ENCODE results near the gene RASGRP3.

The RASGRP3 gene

DNA sequence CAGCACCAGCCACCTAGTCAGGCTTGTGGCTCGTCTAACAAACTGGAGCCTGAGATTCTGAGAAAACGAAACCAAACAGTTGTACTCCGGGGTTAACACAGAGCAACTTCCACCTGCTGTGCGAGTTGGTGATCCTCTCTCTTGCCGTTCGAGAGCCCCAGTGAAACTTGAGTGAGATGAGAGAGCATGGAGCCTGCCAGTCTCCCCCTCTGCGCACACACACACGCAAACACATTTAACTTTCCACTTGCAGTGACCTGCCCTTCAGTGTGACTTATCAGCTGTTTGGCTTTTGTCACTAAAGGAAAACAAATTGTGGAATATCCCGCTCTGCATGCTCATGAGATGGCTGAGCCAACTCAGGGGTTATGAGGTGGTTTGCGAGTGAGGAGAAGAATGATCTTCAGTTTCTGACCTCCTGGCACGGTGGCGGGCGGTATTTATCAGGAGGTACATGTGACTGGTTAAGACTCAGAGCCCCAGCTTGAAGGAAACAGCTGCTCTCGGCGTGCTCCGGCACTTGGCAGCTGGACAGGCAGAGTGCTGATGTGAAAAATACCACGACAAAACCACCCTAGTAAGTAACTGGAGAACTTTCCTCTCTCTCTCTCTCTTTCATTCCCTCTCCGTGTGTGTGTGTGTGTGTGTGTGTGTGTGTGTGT is at the start of gene RASGRP3:
RASGRP3 (plus strand) TSS at position 519 of the 662 bp plus-strand sequence. CDS start 38,488 bp downstream, outside the sequence.
- TF ChIP-seq, protein P1, sequence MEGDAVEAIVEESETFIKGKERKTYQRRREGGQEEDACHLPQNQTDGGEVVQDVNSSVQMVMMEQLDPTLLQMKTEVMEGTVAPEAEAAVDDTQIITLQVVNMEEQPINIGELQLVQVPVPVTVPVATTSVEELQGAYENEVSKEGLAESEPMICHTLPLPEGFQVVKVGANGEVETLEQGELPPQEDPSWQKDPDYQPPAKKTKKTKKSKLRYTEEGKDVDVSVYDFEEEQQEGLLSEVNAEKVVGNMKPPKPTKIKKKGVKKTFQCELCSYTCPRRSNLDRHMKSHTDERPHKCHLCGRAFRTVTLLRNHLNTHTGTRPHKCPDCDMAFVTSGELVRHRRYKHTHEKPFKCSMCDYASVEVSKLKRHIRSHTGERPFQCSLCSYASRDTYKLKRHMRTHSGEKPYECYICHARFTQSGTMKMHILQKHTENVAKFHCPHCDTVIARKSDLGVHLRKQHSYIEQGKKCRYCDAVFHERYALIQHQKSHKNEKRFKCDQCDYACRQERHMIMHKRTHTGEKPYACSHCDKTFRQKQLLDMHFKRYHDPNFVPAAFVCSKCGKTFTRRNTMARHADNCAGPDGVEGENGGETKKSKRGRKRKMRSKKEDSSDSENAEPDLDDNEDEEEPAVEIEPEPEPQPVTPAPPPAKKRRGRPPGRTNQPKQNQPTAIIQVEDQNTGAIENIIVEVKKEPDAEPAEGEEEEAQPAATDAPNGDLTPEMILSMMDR (IDR thresholded peaks at IDR 0.05; ENCODE audit: low read depth, low read length), result no peak
- H3K4me3 ChIP-seq (ENCODE audit: low read depth, low read length), result peak within 1 kb of the TSS; percentile 68

DNA sequence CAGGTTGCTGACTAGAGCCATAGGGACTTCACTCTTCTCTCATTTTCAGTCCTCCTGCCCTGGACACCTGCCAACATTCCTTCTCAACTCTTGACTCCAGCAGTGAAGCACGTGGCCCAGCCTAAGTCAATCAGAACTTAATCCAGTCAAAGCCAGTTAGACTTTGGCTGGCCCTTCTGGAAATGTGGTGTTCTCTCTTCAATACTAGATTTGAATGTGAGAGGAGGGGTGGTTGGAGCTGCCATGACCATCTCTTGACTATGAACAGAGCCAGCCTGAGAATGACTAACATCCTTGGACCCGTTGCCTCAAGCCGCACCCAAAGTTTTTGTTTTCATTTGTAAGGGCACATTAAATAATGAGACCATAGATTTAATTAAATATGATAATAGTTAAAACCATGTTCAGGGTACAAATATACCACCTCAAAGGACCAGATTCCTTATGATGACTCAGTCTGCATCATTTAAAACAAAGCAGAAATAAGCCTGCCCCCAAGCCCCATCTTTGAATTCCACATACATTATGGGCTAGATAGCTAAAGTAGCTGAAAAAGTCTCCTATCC is 49.7 kb upstream of the RASGRP3 start:
- H3K4me3 ChIP-seq (ENCODE audit: low read depth, low read length), result no peak overlapping the region
- TF ChIP-seq, protein P1 (IDR thresholded peaks at IDR 0.05; ENCODE audit: low read depth, low read length), result no peak

GRCh38 chr2:33430077-33430476 is 46.4 kb upstream of the RASGRP3 start:
- no peak overlapping the region for H3K4me3 ChIP-seq (ENCODE audit: low read depth, low read length)
- TF ChIP-seq, protein P1 (IDR thresholded peaks at IDR 0.05; ENCODE audit: low read depth, low read length), result no peak

- H3K4me3 ChIP-seq (ENCODE audit: low read depth, low read length), result no peak overlapping the region
- TF ChIP-seq, protein P1 (IDR thresholded peaks at IDR 0.05; ENCODE audit: low read depth, low read length), result no peak
These were observed 45.6 kb upstream of the RASGRP3 start for GRCh38 chr2:33430856-33431255.

DNA sequence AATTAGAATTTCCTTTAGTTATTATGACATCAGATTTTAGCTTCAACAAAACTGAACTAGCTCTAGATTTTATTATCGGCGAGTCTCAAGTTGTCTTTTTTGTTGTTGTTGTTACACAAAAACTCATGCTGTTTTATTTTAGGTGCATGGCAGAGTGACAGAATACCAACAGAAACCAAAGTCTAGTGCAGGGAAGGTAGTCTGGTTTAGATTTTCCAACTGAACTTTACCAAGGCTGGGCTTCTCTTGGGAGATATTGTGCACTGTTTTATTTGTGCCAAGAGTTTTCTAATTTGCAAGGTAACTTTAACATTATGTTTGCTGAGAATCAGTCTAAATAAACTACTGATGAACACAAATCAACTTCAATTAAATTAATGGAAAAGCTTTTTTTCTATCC is 43.6 kb upstream of the RASGRP3 start:
- TF ChIP-seq, protein P1 (IDR thresholded peaks at IDR 0.05; ENCODE audit: low read depth, low read length), result no peak
- no peak overlapping the region for H3K4me3 ChIP-seq (ENCODE audit: low read depth, low read length)

DNA sequence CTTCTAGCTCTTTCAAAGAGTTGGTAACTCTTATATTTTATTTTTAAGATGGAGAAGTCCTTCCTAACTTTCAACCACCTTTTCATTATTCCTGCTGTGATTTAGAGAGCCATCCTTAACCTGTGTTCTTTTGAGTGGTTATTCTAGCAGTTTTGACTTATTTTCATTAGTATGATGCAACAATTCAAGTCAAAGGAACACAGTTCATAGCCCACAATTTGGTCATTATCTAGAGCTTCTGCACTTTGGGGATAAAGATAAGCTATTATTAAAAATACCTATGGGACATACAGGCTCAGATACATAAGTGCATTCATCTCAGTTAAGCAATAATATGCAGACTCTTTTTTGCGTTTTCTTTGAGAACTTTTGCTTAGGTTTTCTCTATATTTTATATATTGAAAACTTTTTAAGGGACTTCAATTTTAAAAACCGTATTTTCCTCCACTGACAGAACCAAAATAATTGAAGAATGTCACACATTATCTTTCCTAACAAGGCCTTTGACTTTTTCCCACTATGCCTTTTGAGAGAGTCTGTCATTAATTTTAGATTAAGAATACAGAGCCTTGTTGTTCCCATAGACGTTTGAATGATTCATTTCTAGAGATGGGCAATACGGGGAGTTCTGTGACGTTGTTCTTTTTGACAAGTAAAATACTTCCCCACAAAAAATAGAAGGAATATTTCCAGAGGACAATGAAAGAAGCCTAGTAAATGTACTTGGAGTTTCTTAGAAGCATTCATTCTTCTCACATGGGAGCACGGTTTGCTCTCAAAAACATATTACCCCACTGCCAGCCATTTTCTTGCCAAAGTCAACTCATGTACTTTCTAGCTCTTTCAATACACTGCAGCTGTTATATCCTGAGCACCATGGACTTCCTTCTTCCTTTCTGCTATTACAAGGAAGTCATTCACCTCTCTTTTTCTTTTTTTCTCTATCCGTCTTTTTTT is 42.9 kb upstream of the RASGRP3 start:
- no peak overlapping the region for H3K4me3 ChIP-seq (ENCODE audit: low read depth, low read length)
- TF ChIP-seq, protein P1 (IDR thresholded peaks at IDR 0.05; ENCODE audit: low read depth, low read length), result no peak
